Measurements from ENCODE around the gene AGBL2. TPM values are rescaled to one million over a fixed set of nuclear protein-coding genes. Genes with fewer than 3 reads are reported as not detected.

Gene AGBL2
- total RNA-seq, 2 experiments from 2014 or later = 2.9 to 5.5 TPM

GRCh38 chr11:47626234-47626633 is 88.9 kb downstream of the AGBL2 start:
- Mint-ChIP-seq H3K4me1 (no peaks in the 10 kb centered on the region), H3K27ac (no peak overlapping the region), H3K36me3 (peaks cover 26% of the 10 kb centered on the region), H3K27me3 (no peaks in the 10 kb centered on the region), H3K9me3 (no peaks in the 10 kb centered on the region), H3K4me3 (no peak overlapping the region)
- DNase-seq = no peak

- H3K27me3 Mint-ChIP-seq = no peaks in the 10 kb centered on the region
- no peak overlapping the region for H3K4me3 Mint-ChIP-seq
- peaks cover 13% of the 10 kb centered on the region for H3K36me3 Mint-ChIP-seq
- H3K27ac Mint-ChIP-seq = no peak overlapping the region
- no peaks in the 10 kb centered on the region for H3K9me3 Mint-ChIP-seq
- H3K4me1 Mint-ChIP-seq = no peaks in the 10 kb centered on the region
- DNase-seq = no peak
These were observed 94.3 kb downstream of the AGBL2 start for GRCh38 chr11:47620836-47621378.

GRCh38 chr11:47617417-47617809 is 97.8 kb downstream of the AGBL2 start:
- H3K27ac Mint-ChIP-seq = no peak overlapping the region
- peaks cover 6% of the 10 kb centered on the region for H3K36me3 Mint-ChIP-seq
- no peak overlapping the region for H3K4me3 Mint-ChIP-seq
- H3K4me1 Mint-ChIP-seq = no peaks in the 10 kb centered on the region
- DNase-seq = no peak
- H3K27me3 Mint-ChIP-seq = no peaks in the 10 kb centered on the region
- H3K9me3 Mint-ChIP-seq = no peaks in the 10 kb centered on the region

DNA sequence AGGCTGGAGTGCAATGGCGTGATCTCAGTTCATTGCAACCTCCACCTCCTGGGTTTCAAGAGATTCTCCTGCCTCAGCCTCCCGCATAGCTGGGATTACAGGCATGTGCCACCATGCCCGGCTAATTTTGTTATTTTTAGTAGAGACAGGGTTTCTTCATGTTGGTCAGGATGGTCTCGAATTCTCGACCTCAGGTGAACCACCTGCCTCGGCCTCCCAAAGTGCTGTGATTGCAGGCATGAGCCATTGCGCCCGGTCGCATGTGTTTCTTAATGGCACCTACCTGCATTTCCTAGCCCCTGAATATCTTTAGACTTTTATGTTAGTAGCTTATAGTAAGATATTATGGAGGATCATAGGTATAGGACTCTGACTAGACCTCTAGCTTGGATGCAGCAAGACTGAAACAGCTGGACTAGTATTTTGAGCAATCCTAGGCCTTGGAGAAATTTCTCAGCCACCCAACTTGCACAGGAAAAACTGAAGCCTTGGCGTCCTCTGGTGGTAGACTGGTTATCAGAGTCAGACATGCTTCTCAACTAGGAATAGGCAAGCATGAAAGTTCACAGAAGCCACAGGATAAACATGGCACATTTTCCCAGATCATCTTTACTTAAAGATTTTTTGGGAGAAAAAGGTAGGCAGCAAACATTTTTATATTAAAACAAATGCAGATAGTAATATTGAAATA is 98.3 kb downstream of the AGBL2 start:
- H3K36me3 Mint-ChIP-seq = peaks cover 6% of the 10 kb centered on the region
- no peaks in the 10 kb centered on the region for H3K4me1 Mint-ChIP-seq
- H3K27ac Mint-ChIP-seq = no peak overlapping the region
- H3K27me3 Mint-ChIP-seq = no peaks in the 10 kb centered on the region
- DNase-seq = no peak
- no peaks in the 10 kb centered on the region for H3K9me3 Mint-ChIP-seq
- no peak overlapping the region for H3K4me3 Mint-ChIP-seq

GRCh38 chr11:47615249-47615648 is 99.9 kb downstream of the AGBL2 start:
- peaks cover 6% of the 10 kb centered on the region for H3K36me3 Mint-ChIP-seq
- H3K4me1 Mint-ChIP-seq = no peaks in the 10 kb centered on the region
- DNase-seq = no peak
- H3K27me3 Mint-ChIP-seq = no peaks in the 10 kb centered on the region
- no peak overlapping the region for H3K4me3 Mint-ChIP-seq
- H3K27ac Mint-ChIP-seq = no peak overlapping the region
- H3K9me3 Mint-ChIP-seq = no peaks in the 10 kb centered on the region

DNA sequence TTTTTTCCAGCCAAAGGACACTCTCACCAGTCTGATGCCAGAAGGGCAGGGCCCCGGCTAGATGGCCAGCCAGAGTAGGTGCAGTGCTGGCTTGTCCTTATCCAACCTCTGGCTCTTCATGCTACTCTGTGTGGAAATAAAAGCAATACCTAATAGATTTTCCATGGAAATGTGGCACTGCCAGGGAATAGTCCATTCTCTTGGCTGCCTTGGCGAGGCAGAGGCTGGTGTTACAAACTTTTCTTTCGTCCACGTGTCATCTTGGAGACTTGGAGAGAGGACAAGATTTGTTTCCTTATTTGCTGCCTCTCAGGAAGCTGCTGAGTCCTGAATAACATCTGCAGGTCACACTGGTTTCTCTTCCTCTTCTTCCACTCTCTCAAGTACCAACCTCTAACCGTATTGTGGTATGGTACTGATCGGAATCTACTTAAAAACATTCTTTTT is 103.8 kb downstream of the AGBL2 start:
- no peak overlapping the region for H3K27ac Mint-ChIP-seq
- H3K4me3 Mint-ChIP-seq = no peak overlapping the region
- no peaks in the 10 kb centered on the region for H3K9me3 Mint-ChIP-seq
- H3K4me1 Mint-ChIP-seq = no peaks in the 10 kb centered on the region
- no peaks in the 10 kb centered on the region for H3K27me3 Mint-ChIP-seq
- no peaks in the 10 kb centered on the region for H3K36me3 Mint-ChIP-seq
- DNase-seq = no peak

GRCh38 chr11:47609675-47610074 is 105.5 kb downstream of the AGBL2 start:
- Mint-ChIP-seq H3K27me3 (no peaks in the 10 kb centered on the region), H3K36me3 (no peaks in the 10 kb centered on the region), H3K27ac (no peak overlapping the region), H3K4me3 (no peak overlapping the region), H3K9me3 (no peaks in the 10 kb centered on the region), H3K4me1 (no peaks in the 10 kb centered on the region)
- DNase-seq = no peak

Other genes with a start within 250 kb of the AGBL2 start
- gene CELF1, start 162.2 kb downstream of the AGBL2 start, total RNA-seq = 100 to 1,000 TPM; 155 to 157 TPM
- gene PTPMT1, start 149.8 kb downstream of the AGBL2 start, total RNA-seq = 10 to 100 TPM; 55.6 to 56.6 TPM
- gene KBTBD4, start 136.4 kb downstream of the AGBL2 start, total RNA-seq = 10 to 100 TPM; 19.5 to 20.0 TPM
- 100 to 1,000 TPM; 165 to 166 TPM for gene NDUFS3, start 136.3 kb downstream of the AGBL2 start, total RNA-seq
- gene FAM180B, start 128.7 kb downstream of the AGBL2 start, total RNA-seq = not detected
- not detected for gene C1QTNF4, start 121.0 kb downstream of the AGBL2 start, total RNA-seq
- gene MTCH2, start 72.8 kb downstream of the AGBL2 start, total RNA-seq = 100 to 1,000 TPM; 146 to 154 TPM
- 100 to 1,000 TPM; 107 to 116 TPM for gene FNBP4, start 52.0 kb upstream of the AGBL2 start, total RNA-seq
- 10 to 100 TPM; 76.9 to 79.2 TPM for gene NUP160, start 133.0 kb upstream of the AGBL2 start, total RNA-seq

Data from activated naive CD8-positive, alpha-beta T cell treated with anti-CD3 and anti-CD28 coated beads for 36 hours (primary cell).